ENCODE data around the gene GPHN.

DNA sequence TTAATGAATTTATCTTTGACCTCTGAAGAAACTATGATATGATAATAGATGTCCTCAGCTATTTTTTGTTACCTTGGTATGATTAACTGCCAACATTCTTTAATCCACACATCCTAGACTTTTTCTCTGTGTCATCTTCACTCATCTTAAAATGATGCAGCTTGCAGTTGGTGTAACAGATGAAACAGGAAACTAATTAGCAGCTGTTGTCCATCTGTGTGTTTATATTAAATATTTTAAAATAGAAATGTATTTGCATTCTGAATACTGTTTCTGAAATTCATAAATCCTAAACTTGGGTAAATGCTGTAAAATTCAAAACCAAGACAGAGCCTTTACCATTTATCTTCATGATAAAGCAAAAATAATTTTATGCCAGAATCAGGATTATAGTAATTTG lies 625.2 kb downstream of the GPHN start:
- TF ChIP-seq, protein P1, sequence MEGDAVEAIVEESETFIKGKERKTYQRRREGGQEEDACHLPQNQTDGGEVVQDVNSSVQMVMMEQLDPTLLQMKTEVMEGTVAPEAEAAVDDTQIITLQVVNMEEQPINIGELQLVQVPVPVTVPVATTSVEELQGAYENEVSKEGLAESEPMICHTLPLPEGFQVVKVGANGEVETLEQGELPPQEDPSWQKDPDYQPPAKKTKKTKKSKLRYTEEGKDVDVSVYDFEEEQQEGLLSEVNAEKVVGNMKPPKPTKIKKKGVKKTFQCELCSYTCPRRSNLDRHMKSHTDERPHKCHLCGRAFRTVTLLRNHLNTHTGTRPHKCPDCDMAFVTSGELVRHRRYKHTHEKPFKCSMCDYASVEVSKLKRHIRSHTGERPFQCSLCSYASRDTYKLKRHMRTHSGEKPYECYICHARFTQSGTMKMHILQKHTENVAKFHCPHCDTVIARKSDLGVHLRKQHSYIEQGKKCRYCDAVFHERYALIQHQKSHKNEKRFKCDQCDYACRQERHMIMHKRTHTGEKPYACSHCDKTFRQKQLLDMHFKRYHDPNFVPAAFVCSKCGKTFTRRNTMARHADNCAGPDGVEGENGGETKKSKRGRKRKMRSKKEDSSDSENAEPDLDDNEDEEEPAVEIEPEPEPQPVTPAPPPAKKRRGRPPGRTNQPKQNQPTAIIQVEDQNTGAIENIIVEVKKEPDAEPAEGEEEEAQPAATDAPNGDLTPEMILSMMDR (IDR thresholded peaks at IDR 0.05), result no peak
- no peak for TF ChIP-seq POLR2AphosphoS5 (IDR thresholded peaks at IDR 0.05)
- TF ChIP-seq POLR2A (IDR thresholded peaks at IDR 0.05; ENCODE audit: low read depth), result no peak
- TF ChIP-seq EP300 (IDR thresholded peaks at IDR 0.05), result no peak

Data from esophagus muscularis mucosa (tissue), 4 donors.